H1 (cell line): ENCODE data around the gene PDGFB. TPM values are rescaled to one million over a fixed set of nuclear protein-coding genes. Genes with fewer than 3 reads are reported as not detected.

Experiments
- ATF3 ChIP-seq: IDR thresholded peaks from 2 replicates; pipeline ENCODE4 v1.6.1; 2011; ENCODE audit warnings: low read depth, mild to moderate bottlenecking, low read length; ENCODE audit not compliant: insufficient read depth
- CBX8 ChIP-seq: fragments of 300-800, 300-1000 bp; sonication (generic); IDR thresholded peaks from 2 replicates; pipeline ENCODE4 v1.7.1; 2016; ENCODE audit warnings: low read depth, low read length, borderline replicate concordance
- polyA plus RNA-seq, 7 experiments: library from polyadenylated mRNA; depleted of rRNA in 3 of 7; stranded (reverse) in 5 of 7; unstranded in 2 of 7; fragments of >200 nt in 5 of 7; fragments of 200-250 nt in 2 of 7; gene quantifications; 1 replicate in 5 of 7; 2 replicates in 1 of 7; 4 replicates in 1 of 7; pipeline versions ENCODE4 v1.2.1 to v1.2.3, GENCODE V29; 2011 to 2013; ENCODE audit warnings: missing spikeins in 2 of 7, mixed read lengths in 2 of 7
- total RNA-seq: library from RNA; stranded (reverse); fragmentation: NEBNext Ultra II Directional; extraction: Animal tissue kit (Norgen Biotek cat#: 25700); gene quantifications from 2 replicates; pipeline ENCODE4 v1.2.1, GENCODE V29; 2021

PDGFB gene
- total and polyA plus RNA-seq, 2 of the 8 experiments (the other 6 are each of a cell fraction or from before 2014, with no cell fraction given), result 3.9 to 8.5 TPM

DNA sequence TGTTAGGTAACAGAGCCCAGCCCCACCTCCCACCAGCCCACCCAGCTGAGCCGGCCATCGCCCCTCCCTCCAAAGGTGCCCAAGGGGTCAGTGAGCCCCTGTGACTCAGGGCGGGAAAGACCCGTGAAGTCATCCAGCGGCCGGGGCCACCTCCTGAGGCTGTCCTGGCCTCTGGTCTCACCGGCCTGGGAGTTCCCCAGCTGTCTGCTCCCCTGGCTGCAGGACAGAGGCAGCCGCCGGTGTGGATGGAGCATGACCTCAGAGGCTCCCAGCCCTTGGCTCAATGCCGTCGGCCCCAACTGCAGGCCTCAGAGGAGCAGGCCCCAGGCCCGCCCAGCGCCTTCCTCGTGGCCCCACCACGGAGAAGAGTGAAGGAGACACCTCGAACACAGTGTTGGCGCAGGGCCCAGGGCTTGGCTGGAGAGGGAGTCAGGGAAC lies 46.0 kb upstream of the PDGFB start (continued):
- TF ChIP-seq ATF3 (no peak), CBX8 (no peak)
